HG02840 (cell line): ENCODE results near the gene WFDC6.

ENCODE experiments used
- ATAC-seq: cut with Tn5 transposase; IDR thresholded peaks from one replicate; pipeline ENCODE4 v1.9.1; 2021; ENCODE audit warnings: mild to moderate bottlenecking, moderate library complexity, moderate number of reproducible peaks; ENCODE audit not compliant: unreplicated experiment, low FRiP score

WFDC6 gene

DNA sequence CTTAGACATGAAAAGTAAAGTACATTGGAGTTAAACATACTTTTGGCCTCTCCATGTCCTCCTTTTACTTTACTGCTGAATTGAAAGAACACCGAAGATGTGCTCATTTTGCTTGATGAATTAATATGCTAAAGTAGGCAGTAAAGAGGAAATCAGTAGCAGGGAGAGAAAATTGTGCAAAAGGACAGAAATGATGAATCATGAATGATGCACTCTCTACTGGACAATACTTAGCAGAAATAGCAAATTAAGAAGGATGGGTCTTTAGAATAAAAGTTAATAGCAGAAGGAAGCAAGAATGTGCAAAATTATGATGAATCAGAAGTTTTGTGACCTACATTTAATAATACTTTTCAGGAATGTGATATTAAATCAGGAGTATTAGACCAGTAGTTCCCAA lies 15.5 kb downstream of the WFDC6 start:
- no peak for ATAC-seq

GRCh38 chr20:45518282-45518681 lies 21.0 kb downstream of the WFDC6 start:
- no peak for ATAC-seq

- ATAC-seq, result no peak
These were observed 24.0 kb downstream of the WFDC6 start, which contains the start of gene SPINT3 for GRCh38 chr20:45515147-45515913. TSS of gene SPINT3 (minus strand) at chr20:45515622. CDS start at chr20:45515608, 14 bp downstream.

DNA sequence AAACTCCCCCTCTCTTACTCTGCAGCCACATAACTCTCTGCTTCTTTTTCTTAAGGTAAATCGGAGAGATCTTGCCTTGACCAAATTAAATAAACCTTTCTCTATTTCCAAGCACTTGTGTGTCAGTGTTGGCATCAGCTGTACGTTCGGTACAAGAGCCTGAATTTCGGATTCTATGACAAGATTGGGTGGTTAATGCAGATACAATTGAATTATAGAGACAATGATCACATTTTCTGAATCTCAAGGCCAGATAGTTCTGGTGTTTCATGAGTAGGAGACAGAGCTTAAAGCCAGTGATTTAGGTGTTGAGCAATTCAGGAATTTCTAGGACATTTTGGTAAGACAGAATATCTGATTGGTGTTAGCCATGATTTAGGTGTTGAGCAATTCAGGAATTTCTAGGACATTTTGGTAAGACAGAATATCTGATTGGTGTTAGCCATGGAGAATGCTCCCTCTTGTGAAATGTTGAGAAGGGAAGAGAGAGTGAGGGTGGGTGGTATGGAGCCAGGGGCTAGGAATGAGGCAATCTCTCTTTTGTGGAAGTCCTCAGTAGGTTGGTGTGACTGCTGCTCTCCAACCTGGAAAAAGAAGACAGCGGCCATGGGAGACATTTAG lies 28.9 kb downstream of the WFDC6 start:
- no peak for ATAC-seq

GRCh38 chr20:45509091-45509490 lies 30.2 kb downstream of the WFDC6 start:
- no peak for ATAC-seq

- no peak for ATAC-seq
These were observed 31.0 kb downstream of the WFDC6 start for GRCh38 chr20:45508068-45508886.

DNA sequence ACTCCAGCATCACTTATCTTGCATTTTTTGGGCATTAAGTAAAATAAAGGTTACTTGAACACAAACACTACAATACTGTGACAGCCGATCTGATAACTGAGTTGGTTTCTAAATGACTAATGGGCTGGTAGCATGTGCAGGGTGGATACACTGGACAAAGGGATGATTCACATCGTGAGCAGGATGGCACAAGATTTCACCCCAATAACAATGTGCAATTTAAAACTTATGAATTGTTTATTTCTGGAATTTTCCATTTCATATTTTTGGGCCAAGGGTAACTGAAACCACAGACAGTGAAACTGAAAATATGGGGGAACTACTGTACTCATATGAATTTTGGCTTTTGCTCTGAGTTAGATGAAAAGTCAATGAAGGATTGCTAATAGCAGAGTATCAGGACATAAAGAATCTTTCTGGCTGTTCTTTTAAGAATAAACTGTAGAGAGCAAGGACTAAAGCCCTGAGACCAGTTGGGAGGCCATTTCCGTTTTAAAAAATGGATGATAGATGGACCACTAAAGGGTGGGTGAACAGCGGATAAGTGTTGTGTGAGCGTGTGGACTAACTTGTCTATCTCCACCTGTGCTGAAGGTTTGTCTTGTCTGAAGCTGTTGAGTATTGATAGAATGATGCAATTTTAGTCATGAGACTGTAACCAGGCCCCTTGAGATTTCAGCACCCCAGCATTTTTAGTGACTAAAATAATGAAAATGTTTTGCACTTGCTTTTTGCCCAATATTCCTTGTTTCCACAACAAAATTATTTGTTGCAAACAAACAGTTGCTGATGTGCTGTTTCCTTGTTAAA lies 32.1 kb downstream of the WFDC6 start:
- no peak for ATAC-seq

GRCh38 chr20:45506398-45506797 lies 32.9 kb downstream of the WFDC6 start:
- ATAC-seq, result no peak

DNA sequence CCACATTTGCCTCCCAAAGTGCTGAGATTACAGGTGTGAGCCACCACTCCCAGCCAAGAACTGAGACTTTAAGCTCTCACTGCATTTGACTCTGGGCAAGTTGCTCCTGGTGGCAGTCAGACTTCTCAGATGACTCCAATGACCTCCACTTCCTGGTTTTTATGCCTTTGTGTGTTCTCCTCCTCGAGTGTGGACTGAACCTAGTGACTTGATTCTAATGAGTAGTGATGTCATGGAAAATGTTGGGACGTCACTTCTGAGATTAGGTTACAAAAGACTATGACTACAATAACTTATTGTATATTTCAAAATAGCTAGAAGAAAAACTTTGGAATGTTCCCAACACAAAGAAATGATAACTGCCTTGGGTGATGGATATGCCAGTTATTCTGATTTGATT lies 35.9 kb downstream of the WFDC6 start:
- no peak for ATAC-seq

GRCh38 chr20:45502561-45502960 lies 36.7 kb downstream of the WFDC6 start:
- ATAC-seq, result no peak

DNA sequence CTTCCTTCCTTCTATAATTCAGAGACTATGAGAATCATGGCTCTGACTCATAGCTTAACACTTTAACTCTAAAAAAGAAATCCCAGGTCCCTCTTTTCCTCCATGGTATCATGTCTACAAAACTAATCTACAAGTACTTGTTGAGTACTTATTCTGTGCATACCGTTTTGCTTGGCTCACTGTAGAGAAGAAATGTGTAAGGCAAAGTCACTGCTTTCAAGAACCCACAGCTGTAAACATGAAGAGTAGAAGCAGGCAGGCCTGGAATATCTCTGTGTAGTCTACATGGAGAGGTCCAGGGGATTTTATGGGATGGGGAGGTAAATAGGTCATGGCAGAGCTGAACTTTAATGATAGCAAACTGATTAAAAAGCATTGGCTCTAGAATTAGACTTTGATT lies 37.7 kb downstream of the WFDC6 start:
- no peak for ATAC-seq

DNA sequence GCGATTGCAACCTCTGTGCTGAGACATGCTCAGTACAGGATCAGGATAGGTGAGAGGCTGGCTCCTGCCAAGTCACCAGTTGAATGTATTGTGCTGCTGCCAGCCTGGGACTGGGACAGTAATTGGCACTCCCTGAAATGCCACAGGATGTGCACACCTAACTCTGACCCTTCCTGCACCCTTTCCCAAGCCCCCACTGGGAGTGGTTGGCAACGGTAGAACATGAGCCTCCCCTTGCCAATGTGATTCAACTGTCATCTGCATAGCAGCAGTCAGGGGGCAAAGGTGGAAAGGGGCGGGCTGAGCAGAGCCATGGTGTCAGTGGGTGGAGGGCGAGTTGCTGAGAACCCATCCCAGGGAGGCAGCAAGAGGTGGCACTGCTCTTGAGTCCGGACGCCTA lies 39.3 kb downstream of the WFDC6 start:
- ATAC-seq, result no peak

DNA sequence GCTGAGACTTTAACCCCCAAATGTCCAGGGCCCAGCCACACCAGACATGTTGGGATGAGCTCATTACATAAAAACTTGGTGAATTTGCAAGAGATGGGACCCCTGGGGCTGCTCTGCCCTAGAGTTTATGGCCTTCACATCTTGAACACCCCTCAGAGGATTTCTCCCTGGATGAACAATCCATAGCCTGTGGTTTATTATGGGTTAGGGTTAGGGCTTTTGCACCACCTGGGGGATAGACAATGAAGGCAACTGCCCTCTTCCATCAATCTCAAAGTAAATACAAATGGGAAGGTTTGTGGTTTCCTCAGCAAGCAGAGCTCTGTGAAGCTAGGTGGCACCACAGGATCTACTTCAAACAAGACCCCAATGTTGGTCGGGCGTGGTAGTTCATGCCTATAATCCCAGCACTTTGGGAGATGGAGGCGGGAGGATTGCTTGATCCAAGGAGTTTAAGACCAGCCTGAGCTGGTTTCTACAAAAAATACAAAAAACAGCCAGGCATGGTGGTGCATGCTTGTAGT lies 41.2 kb downstream of the WFDC6 start:
- ATAC-seq, result no peak

GRCh38 chr20:45496166-45496565 lies 43.1 kb downstream of the WFDC6 start:
- no peak for ATAC-seq

DNA sequence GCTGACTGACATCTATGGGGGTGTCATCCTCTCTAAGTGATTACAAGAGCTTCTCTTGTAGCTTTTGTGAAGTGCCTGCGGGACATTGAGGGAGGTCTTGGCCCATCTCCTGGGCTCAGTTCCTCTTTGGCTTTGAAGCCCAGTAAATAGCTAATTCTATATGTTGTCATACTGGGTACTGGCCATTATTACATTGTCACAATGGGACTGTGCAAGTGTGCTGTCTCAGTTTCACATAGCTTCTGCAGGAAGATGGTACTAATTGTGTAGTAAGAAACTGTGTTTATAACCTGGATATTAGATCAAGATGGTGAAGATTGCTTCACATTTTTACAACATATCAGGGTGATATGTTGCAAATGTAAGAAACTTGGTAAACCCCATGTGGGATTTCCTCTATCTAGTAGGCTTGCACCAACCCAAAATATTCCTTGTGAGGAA lies 43.8 kb downstream of the WFDC6 start:
- ATAC-seq, result no peak

DNA sequence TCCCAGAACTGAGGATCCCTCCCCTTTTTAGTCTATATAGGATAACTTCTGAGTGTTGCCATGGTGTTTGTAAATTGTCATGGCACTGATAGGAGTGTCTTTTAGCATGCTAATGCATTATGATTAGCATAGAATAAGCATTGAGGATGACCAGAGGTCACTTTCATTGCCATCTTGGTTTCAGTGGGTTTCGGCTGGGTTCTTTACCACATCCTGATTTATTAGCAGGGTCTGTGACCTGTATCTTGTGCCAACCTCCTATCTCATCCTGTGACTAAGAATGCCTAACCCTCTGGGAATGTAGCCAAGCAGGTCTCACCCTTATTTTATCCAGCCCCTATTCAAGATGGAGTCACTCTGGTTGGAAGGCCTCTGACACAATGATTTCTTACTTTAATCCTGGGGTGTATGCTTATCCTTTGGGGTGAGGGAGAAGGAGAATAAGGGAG lies 50.2 kb downstream of the WFDC6 start:
- ATAC-seq, result no peak

GRCh38 chr20:45487231-45487635 lies 52.0 kb downstream of the WFDC6 start:
- no peak for ATAC-seq

DNA sequence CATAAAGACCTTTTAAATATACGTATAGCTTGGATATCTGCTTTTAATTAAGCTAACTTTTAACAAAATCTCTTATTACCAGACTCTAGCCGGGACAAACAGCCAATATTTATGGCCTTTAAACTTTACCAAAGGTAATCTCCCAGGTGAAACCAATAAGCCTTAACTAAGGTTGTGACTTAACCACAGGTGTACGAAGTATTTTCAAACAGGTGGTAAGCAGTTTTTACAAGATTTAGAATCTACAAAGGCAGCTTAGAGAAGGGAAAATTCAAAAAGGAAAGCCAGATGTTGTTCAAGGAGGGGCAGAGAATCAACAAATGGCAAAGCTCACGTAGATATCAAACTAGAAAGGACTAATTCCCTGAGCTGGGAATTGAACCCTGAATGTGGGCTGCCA lies 53.9 kb downstream of the WFDC6 start:
- ATAC-seq, result no peak

GRCh38 chr20:45484676-45485075 lies 54.6 kb downstream of the WFDC6 start:
- ATAC-seq, result no peak
